Vagina (tissue), 2 donors: Measurements from ENCODE around the gene MACIR.

ENCODE experiments used
- POLR2A ChIP-seq, 2 donors: fragments of 450-650 bp; IDR thresholded peaks; one replicate each; pipeline ENCODE4 v1.6.1; 2017; ENCODE audit warnings: antibody characterized with exemption in 2 of 2, mild to moderate bottlenecking in 2 of 2, moderate library complexity in 2 of 2
- POLR2AphosphoS5 ChIP-seq, 2 donors: sonication (generic); formaldehyde crosslinking; IDR thresholded peaks; one replicate each; pipeline ENCODE4 v1.9.0; 2017; ENCODE audit warnings: antibody characterized with exemption in 2 of 2, mild to moderate bottlenecking in 2 of 2, low read depth in 1 of 2; ENCODE audit not compliant: insufficient read depth in 1 of 2

DNA sequence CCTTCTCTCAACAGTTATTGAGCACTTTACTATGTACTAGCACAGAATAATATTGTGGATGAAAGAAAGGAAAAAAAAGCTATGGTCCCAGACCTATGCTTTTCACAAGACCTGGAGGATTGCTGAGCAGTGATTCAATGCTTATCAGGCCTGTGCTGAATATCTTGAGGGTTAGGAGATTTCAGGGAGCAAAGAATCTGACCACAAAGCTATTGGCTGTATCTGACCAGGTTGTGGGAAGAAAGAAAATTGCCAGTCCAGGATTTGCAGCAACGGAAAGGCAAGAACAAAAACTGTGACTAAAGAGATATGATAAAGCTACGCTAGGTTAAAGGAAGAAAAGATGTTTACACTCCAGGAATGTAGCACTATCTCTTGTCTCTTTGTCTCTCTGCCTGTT is 14.9 kb upstream of the MACIR start:
- no peak for TF ChIP-seq POLR2AphosphoS5 (IDR thresholded peaks at IDR 0.05; ENCODE audit: insufficient read depth in 1 of 2, low read depth in 1 of 2)
- no peak for TF ChIP-seq POLR2A (IDR thresholded peaks at IDR 0.05)
